ENCODE measurements around the gene LYZ.

DNA sequence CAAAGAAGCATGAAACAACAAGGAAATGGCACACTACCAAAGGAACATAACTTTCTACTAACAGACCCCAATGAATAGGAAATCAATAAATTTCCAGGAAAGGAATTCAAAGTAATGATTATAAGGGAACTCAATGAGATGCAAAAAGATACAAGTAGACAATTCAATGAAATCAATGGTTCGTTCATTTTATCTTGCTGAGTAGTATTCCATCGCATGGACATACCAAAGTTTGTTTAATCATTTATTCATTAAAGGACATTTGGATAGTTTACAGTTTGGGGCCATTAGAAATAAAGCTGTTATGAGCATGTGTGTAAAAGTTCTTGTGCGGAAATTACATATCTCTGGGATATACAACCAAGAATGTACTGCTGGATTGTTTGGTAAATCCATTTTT is 35.0 kb upstream of the LYZ start:
- TF ChIP-seq POLR2AphosphoS5 (IDR thresholded peaks at IDR 0.05; ENCODE audit: borderline replicate concordance, low read depth, low read length) (no peak), FOXP2 (optimal IDR thresholded peaks at IDR 0.05; ENCODE audit: control extremely low read depth, extremely low read length, insufficient read depth) (no peak)
